GM12873 (cell line): ENCODE data around the gene ACSL6.

Source experiments
- CTCF ChIP-seq: IDR thresholded peaks from 2 replicates; pipeline ENCODE4 v1.5.1; 2012; ENCODE audit warnings: low read depth, mild to moderate bottlenecking, moderate library complexity, low read length, control low read depth; ENCODE audit not compliant: insufficient read depth; ENCODE audit errors: missing control alignments

Gene ACSL6

GRCh38 chr5:132001647-132002561, 9.6 kb downstream of the ACSL6 start:
- no peak for TF ChIP-seq CTCF

- no peak for TF ChIP-seq CTCF
Observed at GRCh38 chr5:132000677-132001453, 10.6 kb downstream of the ACSL6 start.

- TF ChIP-seq CTCF = no peak
Observed at GRCh38 chr5:132000241-132000490, 11.3 kb downstream of the ACSL6 start.

- no peak for TF ChIP-seq CTCF
Observed at GRCh38 chr5:131999441-132000240, 11.8 kb downstream of the ACSL6 start.

- no peak for TF ChIP-seq CTCF
Observed at GRCh38 chr5:131999041-131999440, 12.4 kb downstream of the ACSL6 start.

GRCh38 chr5:131998431-131999040, 12.9 kb downstream of the ACSL6 start:
- TF ChIP-seq CTCF = no peak
